Mesendoderm (in vitro differentiated cells): ENCODE results near the gene ART1.

ENCODE experiments used
- DNase-seq: peaks from one replicate; pipeline ENCODE4 v3.0.0; 2013
- H2AK5ac ChIP-seq: 2 replicates; pipeline ENCODE4 v1.6.1; 2013; ENCODE audit warnings: low read length, inconsistent platforms
- H2BK120ac ChIP-seq: 2 replicates; pipeline ENCODE4 v1.6.1; 2013; ENCODE audit warnings: low read depth, mild to moderate bottlenecking, low read length, moderate library complexity, mixed read lengths
- H2BK15ac ChIP-seq: replicated peaks from 2 replicates; pipeline ENCODE4 v1.6.1; 2013; ENCODE audit warnings: low read depth, mild to moderate bottlenecking, moderate library complexity
- H2BK5ac ChIP-seq: 2 replicates; pipeline ENCODE4 v1.6.1; 2013; ENCODE audit warnings: low read length, inconsistent platforms
- H3K18ac ChIP-seq: 2 replicates; pipeline ENCODE4 v1.6.1; 2013; ENCODE audit warnings: mild to moderate bottlenecking, low read length, mixed read lengths
- H3K23ac ChIP-seq: one replicate; pipeline ENCODE4 v1.6.1; 2013; ENCODE audit warnings: low read length
- H3K27ac ChIP-seq: 2 replicates; pipeline ENCODE4 v1.5.1; 2013; ENCODE audit warnings: low read depth, mild to moderate bottlenecking, inconsistent platforms, low read length, moderate library complexity
- H3K27me3 ChIP-seq: 2 replicates; pipeline ENCODE4 v1.6.1; 2013; ENCODE audit warnings: low read length, control low read depth, mild to moderate bottlenecking, inconsistent platforms; ENCODE audit not compliant: insufficient read depth, poor library complexity
- H3K36me3 ChIP-seq: 2 replicates; pipeline ENCODE4 v1.6.1; 2013; ENCODE audit warnings: low read length, inconsistent platforms; ENCODE audit not compliant: control insufficient read depth, insufficient read depth
- H3K4ac ChIP-seq: one replicate; pipeline ENCODE4 v1.6.1; 2013; ENCODE audit warnings: low read depth, mild to moderate bottlenecking, low read length, moderate library complexity
- H3K4me1 ChIP-seq: 2 replicates; pipeline ENCODE4 v1.6.1; 2013; ENCODE audit warnings: low read depth, low read length, inconsistent platforms; ENCODE audit not compliant: control insufficient read depth
- H3K4me2 ChIP-seq: 2 replicates; pipeline ENCODE4 v1.6.1; 2013; ENCODE audit warnings: low read length
- H3K4me3 ChIP-seq: 2 replicates; pipeline ENCODE4 v1.5.1; 2013; ENCODE audit warnings: mild to moderate bottlenecking, low read length
- H3K56ac ChIP-seq: one replicate; pipeline ENCODE4 v1.6.1; 2013; ENCODE audit warnings: low read length
- H3K79me1 ChIP-seq: 2 replicates; pipeline ENCODE4 v1.6.1; 2013; ENCODE audit warnings: low read length, inconsistent platforms
- H3K79me2 ChIP-seq: 2 replicates; pipeline ENCODE4 v1.6.1; 2013; ENCODE audit warnings: mild to moderate bottlenecking, low read length; ENCODE audit not compliant: control insufficient read depth, insufficient read depth
- H3K9ac ChIP-seq: 2 replicates; pipeline ENCODE4 v1.6.1; 2013; ENCODE audit warnings: low read length, inconsistent platforms
- H4K5ac ChIP-seq: one replicate; pipeline ENCODE4 v1.6.1; 2013; ENCODE audit warnings: low read length
- H4K8ac ChIP-seq: one replicate; pipeline ENCODE4 v1.6.1; 2013; ENCODE audit warnings: low read depth, mild to moderate bottlenecking, control low read depth, low read length, moderate library complexity
- WGBS: extraction: QIAGEN DNeasy Blood & Tissue Kit; methylation state at CpG from one replicate; pipeline ENCODE4 v1.1.7; 2013; ENCODE audit warnings: low lambda C conversion rate, missing lambda C conversion rate; ENCODE audit not compliant: insufficient coverage; ENCODE audit errors: extremely low coverage; 5-methylcytosine and 5-hydroxymethylcytosine counted together

The ART1 gene

GRCh38 chr11:3679077-3679476, 34.1 kb downstream of the ART1 start:
- no peak overlapping the region for H3K18ac ChIP-seq
- no peak overlapping the region for H3K4me2 ChIP-seq
- no peak overlapping the region for H3K4me3 ChIP-seq
- H4K8ac ChIP-seq: no peak overlapping the region
- no peaks in the 10 kb centered on the region for H3K4me1 ChIP-seq
- no peak for DNase-seq
- H2BK120ac ChIP-seq: no peak overlapping the region
- no peak overlapping the region for H3K27ac ChIP-seq
- H2BK15ac ChIP-seq: no peak overlapping the region
- no peak overlapping the region for H2BK5ac ChIP-seq
- H3K9ac ChIP-seq: no peak overlapping the region
- WGBS: no CpG with 5 or more reads among the region's 3 CpGs
- H3K36me3 ChIP-seq: peaks cover 32% of the 10 kb centered on the region
- H3K27me3 ChIP-seq: no peaks in the 10 kb centered on the region
- H4K5ac ChIP-seq: no peak overlapping the region
- H3K79me2 ChIP-seq: no peaks in the 10 kb centered on the region
- H3K4ac ChIP-seq: no peak overlapping the region
- no peak overlapping the region for H2AK5ac ChIP-seq
- H3K23ac ChIP-seq: no peak overlapping the region
- no peak overlapping the region for H3K56ac ChIP-seq
- H3K79me1 ChIP-seq: no peaks in the 10 kb centered on the region

- Histone ChIP-seq H3K4me2 (no peak overlapping the region), H3K79me2 (no peaks in the 10 kb centered on the region), H3K4me1 (no peaks in the 10 kb centered on the region), H3K4me3 (no peak overlapping the region), H3K56ac (no peak overlapping the region), H3K79me1 (no peaks in the 10 kb centered on the region), H2BK120ac (no peak overlapping the region), H2BK15ac (no peak overlapping the region), H2AK5ac (no peak overlapping the region), H3K36me3 (peaks cover 25% of the 10 kb centered on the region), H4K5ac (no peak overlapping the region), H3K23ac (no peak overlapping the region), H3K4ac (no peak overlapping the region), H3K27ac (no peak overlapping the region), H4K8ac (no peak overlapping the region), H3K27me3 (no peaks in the 10 kb centered on the region), H3K9ac (no peak overlapping the region), H3K18ac (no peak overlapping the region), H2BK5ac (no peak overlapping the region)
- no CpG with 5 or more reads among the region's 9 CpGs for WGBS
- DNase-seq: no peak
Measured at GRCh38 chr11:3683039-3683438, 38.1 kb downstream of the ART1 start.

- Histone ChIP-seq H2BK15ac (no peak overlapping the region), H4K8ac (no peak overlapping the region), H3K27me3 (no peaks in the 10 kb centered on the region), H2BK120ac (no peak overlapping the region), H3K79me1 (no peaks in the 10 kb centered on the region), H3K23ac (no peak overlapping the region), H3K4ac (no peak overlapping the region), H3K4me3 (no peak overlapping the region), H3K4me2 (no peak overlapping the region), H3K36me3 (peaks cover 23% of the 10 kb centered on the region), H3K18ac (no peak overlapping the region), H2AK5ac (no peak overlapping the region), H3K56ac (no peak overlapping the region), H3K79me2 (no peaks in the 10 kb centered on the region), H4K5ac (no peak overlapping the region), H3K4me1 (no peaks in the 10 kb centered on the region), H3K27ac (no peak overlapping the region), H3K9ac (no peak overlapping the region), H2BK5ac (no peak overlapping the region)
- no CpG with 5 or more reads among the region's 12 CpGs for WGBS
- no peak for DNase-seq
Measured at GRCh38 chr11:3684129-3684818, 39.3 kb downstream of the ART1 start.

DNA sequence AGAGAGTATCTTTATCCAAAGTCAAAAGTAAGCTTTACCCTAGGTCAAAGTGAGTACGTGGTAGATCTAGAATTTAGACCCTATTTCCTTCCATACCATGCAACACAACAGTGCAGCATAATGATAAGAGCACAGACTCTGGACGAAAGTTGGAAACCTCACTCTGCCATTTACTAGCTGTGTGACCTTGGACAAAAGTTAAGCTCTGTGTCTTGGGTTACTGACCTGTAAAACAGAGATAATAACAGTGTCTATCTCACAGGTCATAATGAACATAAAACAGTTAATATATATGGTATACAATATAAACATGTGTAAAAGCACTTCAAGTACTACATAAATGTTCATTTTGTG, 39.9 kb downstream of the ART1 start:
- Histone ChIP-seq H3K27ac (no peak overlapping the region), H3K18ac (no peak overlapping the region), H2BK15ac (no peak overlapping the region), H3K79me2 (no peaks in the 10 kb centered on the region), H2BK120ac (no peak overlapping the region), H3K4me3 (no peak overlapping the region), H3K4me2 (no peak overlapping the region), H3K27me3 (no peaks in the 10 kb centered on the region), H3K23ac (no peak overlapping the region), H2BK5ac (no peak overlapping the region), H3K36me3 (peaks cover 19% of the 10 kb centered on the region), H4K8ac (no peak overlapping the region), H3K9ac (no peak overlapping the region), H2AK5ac (no peak overlapping the region), H4K5ac (no peak overlapping the region), H3K4me1 (no peaks in the 10 kb centered on the region), H3K56ac (no peak overlapping the region), H3K79me1 (no peaks in the 10 kb centered on the region), H3K4ac (no peak overlapping the region)
- WGBS: no CpG with 5 or more reads among the region's 2 CpGs
- no peak for DNase-seq

DNA sequence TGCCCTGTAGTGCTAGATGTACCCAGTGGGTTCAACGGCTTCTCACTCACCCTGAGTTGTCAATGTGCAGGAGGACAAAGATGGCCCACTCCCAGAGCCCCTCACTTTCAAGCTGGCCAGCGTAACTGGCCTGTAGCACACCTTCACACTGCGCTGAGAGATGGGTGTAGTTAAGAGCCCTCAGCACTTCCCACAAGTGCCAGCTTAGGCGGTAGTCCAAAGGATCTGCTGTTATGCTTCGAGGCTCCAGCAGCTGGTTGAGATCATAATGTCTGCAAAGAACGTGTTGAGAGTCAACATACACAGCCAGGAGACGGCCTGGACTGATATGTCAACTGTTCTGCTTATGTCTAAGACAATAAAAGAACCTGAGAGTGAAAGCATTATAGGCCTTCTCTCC, 41.0 kb downstream of the ART1 start:
- Histone ChIP-seq H3K56ac (no peak overlapping the region), H3K4me3 (no peak overlapping the region), H4K8ac (no peak overlapping the region), H2BK15ac (no peak overlapping the region), H3K23ac (no peak overlapping the region), H3K27me3 (no peaks in the 10 kb centered on the region), H4K5ac (no peak overlapping the region), H2BK120ac (no peak overlapping the region), H3K79me1 (no peaks in the 10 kb centered on the region), H3K27ac (no peak overlapping the region), H3K4me1 (no peaks in the 10 kb centered on the region), H3K4me2 (no peak overlapping the region), H3K79me2 (no peaks in the 10 kb centered on the region), H3K4ac (no peak overlapping the region), H3K18ac (no peak overlapping the region), H3K9ac (no peak overlapping the region), H2AK5ac (no peak overlapping the region), H3K36me3 (peaks cover 17% of the 10 kb centered on the region), H2BK5ac (no peak overlapping the region)
- no CpG with 5 or more reads among the region's 7 CpGs for WGBS
- DNase-seq: no peak

DNA sequence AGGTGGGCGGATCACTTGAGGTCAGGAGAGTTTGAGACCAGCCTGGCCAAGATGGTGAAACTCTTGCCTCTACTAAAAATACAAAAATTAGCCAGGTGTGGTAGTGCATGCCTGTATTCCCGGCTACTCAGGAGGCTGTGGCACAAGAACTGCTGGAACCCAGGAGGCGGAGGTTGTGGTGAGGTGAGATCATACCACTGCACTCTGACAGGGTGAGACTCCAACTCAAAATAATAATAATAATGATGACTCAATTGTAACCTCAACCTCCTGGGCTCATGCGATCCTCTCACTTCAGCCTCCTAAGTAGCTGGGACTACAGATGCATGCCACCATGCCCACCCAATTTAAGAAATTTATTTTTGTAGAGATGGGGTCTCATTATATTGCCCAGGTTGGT, 41.8 kb downstream of the ART1 start:
- H3K27me3 ChIP-seq: no peaks in the 10 kb centered on the region
- no peaks in the 10 kb centered on the region for H3K79me2 ChIP-seq
- H4K5ac ChIP-seq: no peak overlapping the region
- H4K8ac ChIP-seq: no peak overlapping the region
- H2AK5ac ChIP-seq: no peak overlapping the region
- H3K4me3 ChIP-seq: no peak overlapping the region
- no peak overlapping the region for H3K56ac ChIP-seq
- no peak overlapping the region for H3K4me2 ChIP-seq
- no peak overlapping the region for H2BK120ac ChIP-seq
- H3K4ac ChIP-seq: no peak overlapping the region
- no peaks in the 10 kb centered on the region for H3K79me1 ChIP-seq
- no peaks in the 10 kb centered on the region for H3K4me1 ChIP-seq
- no peak overlapping the region for H3K23ac ChIP-seq
- no peak overlapping the region for H3K9ac ChIP-seq
- no peak for DNase-seq
- H3K27ac ChIP-seq: no peak overlapping the region
- no peak overlapping the region for H3K18ac ChIP-seq
- H2BK5ac ChIP-seq: no peak overlapping the region
- peaks cover 17% of the 10 kb centered on the region for H3K36me3 ChIP-seq
- no CpG with 5 or more reads among the region's 4 CpGs for WGBS
- H2BK15ac ChIP-seq: no peak overlapping the region
